ENCODE results near the gene UBA1.

GRCh38 chrX:47200385-47201150 is 6.9 kb downstream of the UBA1 start:
- no peak for TF ChIP-seq CTCF (IDR thresholded peaks at IDR 0.05; ENCODE audit: borderline replicate concordance, extremely low read depth, low read length, poor library complexity, severe bottlenecking)
- TF ChIP-seq EZH2 (IDR thresholded peaks at IDR 0.05; ENCODE audit: borderline replicate concordance, low read depth, low read length, severe bottlenecking), result no peak

Measured in DND-41 (cell line).